Measurements from ENCODE around the gene FOXL3.

- no peak for TF ChIP-seq CTCF (conservative IDR thresholded peaks at IDR 0.05 in 1 of 2, IDR thresholded peaks at IDR 0.05 in 1 of 2; ENCODE audit: extremely low read depth in 1 of 2, insufficient read depth in 1 of 2, low read depth in 1 of 2, low read length in 2 of 2)
- TF ChIP-seq EZH2 (IDR thresholded peaks at IDR 0.05; ENCODE audit: borderline replicate concordance, low read length), result no peak
These were observed 2.9 kb downstream of the FOXL3 start for GRCh38 chr7:292826-293225.

All from mammary epithelial cell (primary cell).